SK-N-SH treated with all-trans-retinoic acid at 6 μM for 48 hours (cell line): ENCODE data around the gene FAM50B.

ENCODE experiments used
- ATAC-seq: fragments of 200-7000 bp; cut with Tn5 transposase; 3 replicates; pipeline ENCODE4 v1.9.1; 2020; ENCODE audit warnings: mild to moderate bottlenecking, moderate library complexity
- ARNTL ChIP-seq: fragments of 450-650 bp; formaldehyde crosslinking; IDR thresholded peaks from 2 replicates; pipeline ENCODE4 v1.5.0; 2020; ENCODE audit warnings: low read depth, mild to moderate bottlenecking, moderate library complexity, borderline replicate concordance
- BACH2 ChIP-seq: fragments of 250-450 bp; sonication (Bioruptor Pico); IDR thresholded peaks from 2 replicates; pipeline ENCODE4 v1.9.0; 2021; ENCODE audit warnings: mild to moderate bottlenecking, borderline replicate concordance
- CREB5 ChIP-seq: fragments of 250-450 bp; sonication (Bioruptor Pico); IDR thresholded peaks from 2 replicates; pipeline ENCODE4 v1.5.1; 2020; ENCODE audit warnings: low read depth, mild to moderate bottlenecking, moderate library complexity
- CSRNP3 ChIP-seq: fragments of 250-450 bp; sonication (Bioruptor Pico); IDR thresholded peaks from 2 replicates; pipeline ENCODE4 v1.5.1; 2021; ENCODE audit warnings: mild to moderate bottlenecking, moderate library complexity
- ESRRG ChIP-seq: fragments of 250-450 bp; sonication (Bioruptor Pico); IDR thresholded peaks from 2 replicates; pipeline ENCODE4 v1.6.1; 2021; ENCODE audit warnings: mild to moderate bottlenecking
- GLIS3 ChIP-seq: fragments of 250-450 bp; sonication (Bioruptor Pico); IDR thresholded peaks from 2 replicates; pipeline ENCODE4 v1.5.0; 2020; ENCODE audit warnings: mild to moderate bottlenecking, moderate library complexity
- OSR1 ChIP-seq: fragments of 250-450 bp; sonication (Bioruptor Pico); IDR thresholded peaks from 2 replicates; pipeline ENCODE4 v1.8.0; 2022; ENCODE audit warnings: moderate library complexity, mild to moderate bottlenecking, inconsistent platforms
- PATZ1 ChIP-seq: fragments of 250-450 bp; sonication (Bioruptor Pico); IDR thresholded peaks from 2 replicates; pipeline ENCODE4 v1.8.0; 2020; ENCODE audit warnings: mild to moderate bottlenecking, moderate library complexity, borderline replicate concordance
- POU6F1 ChIP-seq: fragments of 250-450 bp; sonication (Bioruptor Pico); IDR thresholded peaks from 2 replicates; pipeline ENCODE4 v1.8.0; 2021; ENCODE audit warnings: low read depth, mild to moderate bottlenecking, moderate library complexity, borderline replicate concordance
- RARB ChIP-seq: fragments of 250-450 bp; sonication (Bioruptor Pico); IDR thresholded peaks from 2 replicates; pipeline ENCODE4 v1.8.0; 2021; ENCODE audit warnings: mild to moderate bottlenecking, moderate library complexity
- SNAI2 ChIP-seq: fragments of 250-450 bp; sonication (Bioruptor Pico); IDR thresholded peaks from 2 replicates; pipeline ENCODE4 v1.5.0; 2020; ENCODE audit warnings: mild to moderate bottlenecking, moderate library complexity
- TCF4 ChIP-seq: fragments of 250-450 bp; sonication (Bioruptor Pico); IDR thresholded peaks from 2 replicates; pipeline ENCODE4 v1.8.0; 2021; ENCODE audit warnings: mild to moderate bottlenecking, moderate library complexity, borderline replicate concordance
- TOX ChIP-seq: fragments of 250-450 bp; sonication (Bioruptor Pico); IDR thresholded peaks from 2 replicates; pipeline ENCODE4 v1.8.0; 2021; ENCODE audit warnings: mild to moderate bottlenecking, moderate library complexity, borderline replicate concordance
- TSHZ2 ChIP-seq: fragments of 250-450 bp; sonication (Bioruptor Pico); IDR thresholded peaks from 2 replicates; pipeline ENCODE4 v1.5.0; 2020; ENCODE audit warnings: mild to moderate bottlenecking, moderate library complexity
- ZC3H10 ChIP-seq: fragments of 250-450 bp; sonication (Bioruptor Pico); IDR thresholded peaks from 2 replicates; pipeline ENCODE4 v1.5.1; 2021; ENCODE audit warnings: mild to moderate bottlenecking, moderate library complexity
- ZFP3 ChIP-seq: fragments of 250-450 bp; sonication (Bioruptor Pico); IDR thresholded peaks from 2 replicates; pipeline ENCODE4 v1.5.0; 2020; ENCODE audit warnings: mild to moderate bottlenecking, moderate library complexity
- ZFP30 ChIP-seq: fragments of 450-650 bp; formaldehyde crosslinking; IDR thresholded peaks from 2 replicates; pipeline ENCODE4 v1.5.0; 2022; ENCODE audit warnings: mild to moderate bottlenecking, moderate library complexity
- ZNF565 ChIP-seq: fragments of 450-650 bp; formaldehyde crosslinking; conservative IDR thresholded peaks from 2 replicates; pipeline ENCODE4 v1.5.0; 2020; ENCODE audit warnings: low read depth, mild to moderate bottlenecking, moderate library complexity
- ZNF70 ChIP-seq: fragments of 450-650 bp; formaldehyde crosslinking; IDR thresholded peaks from 2 replicates; pipeline ENCODE4 v1.5.0; 2020; ENCODE audit warnings: mild to moderate bottlenecking, moderate library complexity
- ZNF8 ChIP-seq: fragments of 450-650 bp; formaldehyde crosslinking; IDR thresholded peaks from 2 replicates; pipeline ENCODE4 v1.5.0; 2020; ENCODE audit warnings: mild to moderate bottlenecking, moderate library complexity

Gene FAM50B

GRCh38 chr6:3872370-3872854 is 23.2 kb downstream of the FAM50B start:
- ATAC-seq, result no peak
- no peak for TF ChIP-seq PATZ1
- no peak for TF ChIP-seq ESRRG (CRISPR knock-in tag)
- TF ChIP-seq POU6F1 (CRISPR knock-in tag), result no peak
- no peak for TF ChIP-seq RARB
- no peak for TF ChIP-seq OSR1 (CRISPR knock-in tag)
- TF ChIP-seq ZNF565 (CRISPR knock-in tag), result no peak
- no peak for TF ChIP-seq ZFP30
- no peak for TF ChIP-seq TSHZ2 (CRISPR knock-in tag)
- no peak for TF ChIP-seq GLIS3 (CRISPR knock-in tag)
- no peak for TF ChIP-seq ZNF70
- TF ChIP-seq TCF4 (CRISPR knock-in tag), result no peak
- TF ChIP-seq ZFP3 (CRISPR knock-in tag), result no peak
- no peak for TF ChIP-seq ZC3H10 (CRISPR knock-in tag)
- TF ChIP-seq ARNTL (CRISPR knock-in tag), result no peak
- TF ChIP-seq CSRNP3, result no peak
- no peak for TF ChIP-seq BACH2 (CRISPR knock-in tag)
- no peak for TF ChIP-seq CREB5 (CRISPR knock-in tag)
- no peak for TF ChIP-seq SNAI2
- TF ChIP-seq, all 23 proteins: peak for 0

- no peak for ATAC-seq
- TF ChIP-seq ZNF565 (CRISPR knock-in tag) (no peak), ZFP30 (no peak), SNAI2 (no peak), TCF4 (CRISPR knock-in tag) (no peak), GLIS3 (CRISPR knock-in tag) (no peak), TOX (CRISPR knock-in tag) (no peak)
Measured at GRCh38 chr6:3873051-3873450, 23.9 kb downstream of the FAM50B start.

- TF ChIP-seq PATZ1, result no peak
- no peak for TF ChIP-seq ESRRG (CRISPR knock-in tag)
- TF ChIP-seq POU6F1 (CRISPR knock-in tag), result no peak
- no peak for TF ChIP-seq ZFP30
- TF ChIP-seq OSR1 (CRISPR knock-in tag), result no peak
- TF ChIP-seq GLIS3 (CRISPR knock-in tag), result no peak
- TF ChIP-seq CREB5 (CRISPR knock-in tag), result no peak
- no peak for TF ChIP-seq SNAI2
- no peak for TF ChIP-seq RARB
- TF ChIP-seq BACH2 (CRISPR knock-in tag), result no peak
- TF ChIP-seq ARNTL (CRISPR knock-in tag), result no peak
- no peak for TF ChIP-seq ZNF565 (CRISPR knock-in tag)
- TF ChIP-seq ZNF8 (CRISPR knock-in tag), result no peak
- no peak for TF ChIP-seq ZNF70
- no peak for TF ChIP-seq ZC3H10 (CRISPR knock-in tag)
- TF ChIP-seq TCF4 (CRISPR knock-in tag), result no peak
Measured at GRCh38 chr6:3874069-3874468, 24.9 kb downstream of the FAM50B start.

More at GRCh38 chr6:3874069-3874468, 24.9 kb downstream of the FAM50B start:
- ATAC-seq, result no peak
